Measurements from ENCODE around the gene CCIN. TPM values are rescaled to one million over a fixed set of nuclear protein-coding genes. Genes with fewer than 3 reads are reported as not detected.

Gene CCIN
- total RNA-seq, 1 experiment from 2014 or later: 0.13 TPM

- in situ Hi-C loops (cut with HindIII; ENCODE audit: low pct_unique_long_range_greater_than_20kb, low sequenced_read_pairs): no loop called here
- no TSS peak for BruUV-seq (replicated peaks)
- no peaks in the 10 kb centered on the region for H3K9me3 ChIP-seq (ENCODE audit: control insufficient read depth, insufficient read depth, low read depth, low read length)
- TF ChIP-seq TCF7L2 (IDR thresholded peaks at IDR 0.05; ENCODE audit: low read depth, low read length) (no peak), SIN3A (IDR thresholded peaks at IDR 0.05; ENCODE audit: borderline replicate concordance, insufficient read depth, low read depth, low read length) (no peak), POLR2AphosphoS5 (IDR thresholded peaks at IDR 0.05; ENCODE audit: low read depth, low read length) (no peak)
- TF ChIP-seq, protein P1, sequence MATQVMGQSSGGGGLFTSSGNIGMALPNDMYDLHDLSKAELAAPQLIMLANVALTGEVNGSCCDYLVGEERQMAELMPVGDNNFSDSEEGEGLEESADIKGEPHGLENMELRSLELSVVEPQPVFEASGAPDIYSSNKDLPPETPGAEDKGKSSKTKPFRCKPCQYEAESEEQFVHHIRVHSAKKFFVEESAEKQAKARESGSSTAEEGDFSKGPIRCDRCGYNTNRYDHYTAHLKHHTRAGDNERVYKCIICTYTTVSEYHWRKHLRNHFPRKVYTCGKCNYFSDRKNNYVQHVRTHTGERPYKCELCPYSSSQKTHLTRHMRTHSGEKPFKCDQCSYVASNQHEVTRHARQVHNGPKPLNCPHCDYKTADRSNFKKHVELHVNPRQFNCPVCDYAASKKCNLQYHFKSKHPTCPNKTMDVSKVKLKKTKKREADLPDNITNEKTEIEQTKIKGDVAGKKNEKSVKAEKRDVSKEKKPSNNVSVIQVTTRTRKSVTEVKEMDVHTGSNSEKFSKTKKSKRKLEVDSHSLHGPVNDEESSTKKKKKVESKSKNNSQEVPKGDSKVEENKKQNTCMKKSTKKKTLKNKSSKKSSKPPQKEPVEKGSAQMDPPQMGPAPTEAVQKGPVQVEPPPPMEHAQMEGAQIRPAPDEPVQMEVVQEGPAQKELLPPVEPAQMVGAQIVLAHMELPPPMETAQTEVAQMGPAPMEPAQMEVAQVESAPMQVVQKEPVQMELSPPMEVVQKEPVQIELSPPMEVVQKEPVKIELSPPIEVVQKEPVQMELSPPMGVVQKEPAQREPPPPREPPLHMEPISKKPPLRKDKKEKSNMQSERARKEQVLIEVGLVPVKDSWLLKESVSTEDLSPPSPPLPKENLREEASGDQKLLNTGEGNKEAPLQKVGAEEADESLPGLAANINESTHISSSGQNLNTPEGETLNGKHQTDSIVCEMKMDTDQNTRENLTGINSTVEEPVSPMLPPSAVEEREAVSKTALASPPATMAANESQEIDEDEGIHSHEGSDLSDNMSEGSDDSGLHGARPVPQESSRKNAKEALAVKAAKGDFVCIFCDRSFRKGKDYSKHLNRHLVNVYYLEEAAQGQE (IDR thresholded peaks at IDR 0.05; ENCODE audit: insufficient read depth in 1 of 2, low read depth in 2 of 2, low read length in 1 of 2): no peak
- TF ChIP-seq, protein P2, sequence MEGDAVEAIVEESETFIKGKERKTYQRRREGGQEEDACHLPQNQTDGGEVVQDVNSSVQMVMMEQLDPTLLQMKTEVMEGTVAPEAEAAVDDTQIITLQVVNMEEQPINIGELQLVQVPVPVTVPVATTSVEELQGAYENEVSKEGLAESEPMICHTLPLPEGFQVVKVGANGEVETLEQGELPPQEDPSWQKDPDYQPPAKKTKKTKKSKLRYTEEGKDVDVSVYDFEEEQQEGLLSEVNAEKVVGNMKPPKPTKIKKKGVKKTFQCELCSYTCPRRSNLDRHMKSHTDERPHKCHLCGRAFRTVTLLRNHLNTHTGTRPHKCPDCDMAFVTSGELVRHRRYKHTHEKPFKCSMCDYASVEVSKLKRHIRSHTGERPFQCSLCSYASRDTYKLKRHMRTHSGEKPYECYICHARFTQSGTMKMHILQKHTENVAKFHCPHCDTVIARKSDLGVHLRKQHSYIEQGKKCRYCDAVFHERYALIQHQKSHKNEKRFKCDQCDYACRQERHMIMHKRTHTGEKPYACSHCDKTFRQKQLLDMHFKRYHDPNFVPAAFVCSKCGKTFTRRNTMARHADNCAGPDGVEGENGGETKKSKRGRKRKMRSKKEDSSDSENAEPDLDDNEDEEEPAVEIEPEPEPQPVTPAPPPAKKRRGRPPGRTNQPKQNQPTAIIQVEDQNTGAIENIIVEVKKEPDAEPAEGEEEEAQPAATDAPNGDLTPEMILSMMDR (IDR thresholded peaks at IDR 0.05): no peak
- ATAC-seq: no peak
- no peak overlapping the region for H3K27ac ChIP-seq (ENCODE audit: low read length)
- no peaks in the 10 kb centered on the region for H3K4me1 ChIP-seq (ENCODE audit: control insufficient read depth, insufficient read depth, low read length)
- no peak for DNase-seq (ENCODE audit: low read depth, low spot score)
- CTCF ChIA-PET: interaction anchor here (0.7 kb wide), 1 partner anchor 39 kb away, joined by 4 read pairs; no protein-coding TSS in a partner anchor
- intact Hi-C loops (cut with micrococcal nuclease; ENCODE audit: unreplicated experiment): no loop called here
- no peaks in the 10 kb centered on the region for H3K36me3 ChIP-seq (ENCODE audit: control insufficient read depth, insufficient read depth, low read length)
- POLR2A ChIA-PET: no interaction called here
- H3K4me3 ChIP-seq (ENCODE audit: low read depth in 2 of 2, low read length in 2 of 2): no peak overlapping the region
- no peaks in the 10 kb centered on the region for H3K27me3 ChIP-seq (ENCODE audit: control insufficient read depth, insufficient read depth, low read length)
These were observed 48.5 kb upstream of the CCIN start for GRCh38 chr9:36120705-36121104.

- no TSS peak for BruUV-seq (replicated peaks)
- DNase-seq (ENCODE audit: low read depth, low spot score): no peak
- TF ChIP-seq SIN3A (IDR thresholded peaks at IDR 0.05; ENCODE audit: borderline replicate concordance, insufficient read depth, low read depth, low read length) (no peak), TCF7L2 (IDR thresholded peaks at IDR 0.05; ENCODE audit: low read depth, low read length) (no peak), POLR2AphosphoS5 (IDR thresholded peaks at IDR 0.05; ENCODE audit: low read depth, low read length) (no peak)
- TF ChIP-seq, protein P1 (IDR thresholded peaks at IDR 0.05; ENCODE audit: insufficient read depth in 1 of 2, low read depth in 2 of 2, low read length in 1 of 2): no peak
- TF ChIP-seq, protein P2 (IDR thresholded peaks at IDR 0.05): no peak
- Histone ChIP-seq H3K27me3 (ENCODE audit: control insufficient read depth, insufficient read depth, low read length) (no peaks in the 10 kb centered on the region), H3K36me3 (ENCODE audit: control insufficient read depth, insufficient read depth, low read length) (no peaks in the 10 kb centered on the region), H3K4me1 (ENCODE audit: control insufficient read depth, insufficient read depth, low read length) (no peaks in the 10 kb centered on the region), H3K27ac (ENCODE audit: low read length) (no peak overlapping the region), H3K4me3 (ENCODE audit: low read depth in 2 of 2, low read length in 2 of 2) (no peak overlapping the region), H3K9me3 (ENCODE audit: control insufficient read depth, insufficient read depth, low read depth, low read length) (no peaks in the 10 kb centered on the region)
- no peak for ATAC-seq
- CTCF ChIA-PET: no interaction called here
- POLR2A ChIA-PET: no interaction called here
- intact Hi-C loops (cut with micrococcal nuclease; ENCODE audit: unreplicated experiment): no loop called here
- in situ Hi-C loops (cut with HindIII; ENCODE audit: low pct_unique_long_range_greater_than_20kb, low sequenced_read_pairs): no loop called here
These were observed 47.2 kb upstream of the CCIN start for GRCh38 chr9:36121971-36122370.

Data from Panc1 (cell line).